Liver (tissue), 9 donors: ENCODE results near the gene FAM111A. TPM values are rescaled to one million over a fixed set of nuclear protein-coding genes. Genes with fewer than 3 reads are reported as not detected.

Experiments
- DNase-seq: peaks from one replicate; pipeline ENCODE4 v3.0.0-alpha.2; 2017; ENCODE audit warnings: low spot score
- H3K27ac ChIP-seq, 2 donors: one replicate each; pipeline ENCODE4 v1.7.0; 2013; ENCODE audit warnings: inconsistent platforms in 2 of 2, low read length in 2 of 2, control low read depth in 1 of 2, low read depth in 1 of 2, mild to moderate bottlenecking in 1 of 2
- H3K27me3 ChIP-seq, 4 donors: one replicate each; pipeline versions ENCODE4 v1.6.1 to v1.7.0; 2013; ENCODE audit warnings: low read length in 3 of 4, inconsistent platforms in 1 of 4, mild to moderate bottlenecking in 1 of 4, moderate library complexity in 1 of 4; ENCODE audit not compliant: control insufficient read depth in 4 of 4, insufficient read depth in 4 of 4
- H3K36me3 ChIP-seq, 4 donors: one replicate each; pipeline versions ENCODE4 v1.6.1 to v1.7.0; 2013; ENCODE audit warnings: low read length in 3 of 4, mild to moderate bottlenecking in 3 of 4, low read depth in 1 of 4, moderate library complexity in 1 of 4; ENCODE audit not compliant: control insufficient read depth in 4 of 4, insufficient read depth in 3 of 4
- H3K4me1 ChIP-seq, 4 donors: one replicate each; pipeline versions ENCODE4 v1.6.1 to v1.7.0; 2013; ENCODE audit warnings: low read length in 3 of 4, mild to moderate bottlenecking in 3 of 4, moderate library complexity in 1 of 4; ENCODE audit not compliant: control insufficient read depth in 4 of 4, insufficient read depth in 4 of 4
- H3K4me3 ChIP-seq, 3 donors: one replicate each; pipeline versions ENCODE4 v1.6.1 to v1.7.0; 2013; ENCODE audit warnings: low read length in 3 of 3, control low read depth in 1 of 3, low read depth in 1 of 3, mild to moderate bottlenecking in 1 of 3
- H3K9ac ChIP-seq, 2 donors: one replicate each; pipeline ENCODE4 v1.7.0; 2013; ENCODE audit warnings: low read length in 2 of 2, mild to moderate bottlenecking in 2 of 2, moderate library complexity in 2 of 2, control low read depth in 1 of 2, low read depth in 1 of 2
- H3K9me3 ChIP-seq, 4 donors: one replicate each; pipeline versions ENCODE4 v1.6.1 to v1.7.0; 2013; ENCODE audit warnings: low read length in 3 of 4; ENCODE audit not compliant: control insufficient read depth in 4 of 4
- ATF3 ChIP-seq: IDR thresholded peaks from 2 replicates; pipeline ENCODE4 v1.6.1; 2016; ENCODE audit warnings: antibody characterized with exemption
- CTCF ChIP-seq: fragments of 150-350 bp; IDR thresholded peaks from 2 replicates; pipeline ENCODE4 v1.5.1; 2017; ENCODE audit warnings: improper control_type of control experiment, low read depth, low read length; ENCODE audit not compliant: missing input control
- FOXA1 ChIP-seq: IDR thresholded peaks from 2 replicates; pipeline ENCODE4 v1.6.1; 2016; ENCODE audit warnings: antibody characterized with exemption
- FOXA2 ChIP-seq: IDR thresholded peaks from 2 replicates; pipeline ENCODE4 v1.6.1; 2016; ENCODE audit warnings: antibody characterized with exemption
- GABPA ChIP-seq, 2 donors: IDR thresholded peaks in 1 of 2; conservative IDR thresholded peaks in 1 of 2; 2 replicates each; pipeline ENCODE4 v1.6.1; 2016; ENCODE audit warnings: antibody characterized with exemption in 2 of 2, mild to moderate bottlenecking in 1 of 2, moderate library complexity in 1 of 2
- HNF4A ChIP-seq, 2 donors: conservative IDR thresholded peaks; 2 replicates each; pipeline ENCODE4 v1.6.1; 2016; ENCODE audit warnings: antibody characterized with exemption in 2 of 2, mild to moderate bottlenecking in 2 of 2
- HNF4G ChIP-seq: IDR thresholded peaks from 2 replicates; pipeline ENCODE4 v1.6.1; 2016; ENCODE audit warnings: antibody characterized with exemption
- JUND ChIP-seq, 2 donors: IDR thresholded peaks; 2 replicates each; pipeline ENCODE4 v1.6.1; 2016; ENCODE audit warnings: antibody characterized with exemption in 2 of 2
- MAX ChIP-seq: IDR thresholded peaks from 2 replicates; pipeline ENCODE4 v1.6.1; 2016; ENCODE audit warnings: antibody characterized with exemption
- NR2F2 ChIP-seq: IDR thresholded peaks from 2 replicates; pipeline ENCODE4 v1.6.1; 2016; ENCODE audit warnings: antibody characterized with exemption
- RAD21 ChIP-seq, 2 donors: IDR thresholded peaks; 2 replicates each; pipeline ENCODE4 v1.6.1; 2016; ENCODE audit warnings: antibody characterized with exemption in 2 of 2, mild to moderate bottlenecking in 2 of 2
- REST ChIP-seq: IDR thresholded peaks from 2 replicates; pipeline ENCODE4 v1.6.1; 2016; ENCODE audit warnings: antibody characterized with exemption, mild to moderate bottlenecking
- TAF1 ChIP-seq: conservative IDR thresholded peaks from 2 replicates; pipeline ENCODE4 v1.6.1; 2016; ENCODE audit warnings: antibody characterized with exemption, mild to moderate bottlenecking
- ZBTB33 ChIP-seq: IDR thresholded peaks from 2 replicates; pipeline ENCODE4 v1.6.1; 2016; ENCODE audit warnings: antibody characterized with exemption
- WGBS: extraction: QIAGEN DNeasy Blood & Tissue Kit; methylation state at CpG from one replicate; pipeline ENCODE4 v1.1.7; 2013; 5-methylcytosine and 5-hydroxymethylcytosine counted together
- polyA plus RNA-seq, 2 donors: library from polyadenylated mRNA; stranded (reverse) in 1 of 2; unstranded in 1 of 2; fragments of 200-250 nt in 1 of 2; fragments of >200 nt in 1 of 2; fragmentation: Nextera tagmentation in 1 of 2; extraction: Ambion mirVana in 1 of 2; gene quantifications; one replicate each; pipeline versions ENCODE4 v1.2.1 to v1.2.3, GENCODE V29; 2013 to 2015
- total RNA-seq, 2 donors: library from RNA; depleted of rRNA; stranded (reverse); fragments of >200 nt; gene quantifications; one replicate each; pipeline ENCODE4 v1.2.3, GENCODE V29; 2014
- donor health status: healthy.
- donor health status: healthy.
- donor health status: healthy.
- donor health status: healthy.
- donor health status: healthy.

FAM111A gene
- total and polyA plus RNA-seq, 4 donors: 5.9 to 27.0 (median 14.2) TPM

GRCh38 chr11:59151761-59152160 lies 9.1 kb downstream of the FAM111A start:
- Histone ChIP-seq H3K27ac (no peak overlapping the region), H3K9me3 (no peaks in the 10 kb centered on the region), H3K36me3 (peaks cover 0 to 11% (median 3%) of the 10 kb centered on the region in 4 donors)

GRCh38 chr11:59152312-59152951 lies 9.8 kb downstream of the FAM111A start:
- H3K9ac ChIP-seq: no peak overlapping the region
- no peaks in the 10 kb centered on the region for H3K4me1 ChIP-seq
- H3K27ac ChIP-seq: no peak overlapping the region
- peaks cover 0 to 11% (median 3%) of the 10 kb centered on the region in 4 donors for H3K36me3 ChIP-seq
- H3K27me3 ChIP-seq: no peaks in the 10 kb centered on the region
- DNase-seq: no peak
- no peak overlapping the region for H3K4me3 ChIP-seq
- H3K9me3 ChIP-seq: no peaks in the 10 kb centered on the region
- 91% methylated on average over 8 of the region's 8 CpGs for WGBS
- TF ChIP-seq HNF4G: no peak
- TF ChIP-seq CTCF: no peak
- TF ChIP-seq ZBTB33: no peak
- TF ChIP-seq GABPA (IDR thresholded peaks at IDR 0.05 in 1 of 2, conservative IDR thresholded peaks at IDR 0.05 in 1 of 2): no peak

More at GRCh38 chr11:59151761-59152160, 9.1 kb downstream of the FAM111A start:
- TF ChIP-seq FOXA2 (no peak), TAF1 (no peak), ATF3 (no peak)
- Histone ChIP-seq H3K4me3 (no peak overlapping the region), H3K9ac (no peak overlapping the region), H3K4me1 (no peaks in the 10 kb centered on the region), H3K27me3 (no peaks in the 10 kb centered on the region)
- WGBS: 98% methylated on average over 1 of the region's 1 CpG
- DNase-seq: no peak

- TF ChIP-seq RAD21 (IDR thresholded peaks at IDR 0.05) (no peak), REST (no peak), FOXA1 (no peak), MAX (no peak), HNF4A (conservative IDR thresholded peaks at IDR 0.05) (no peak), CTCF (no peak), TAF1 (no peak), JUND (IDR thresholded peaks at IDR 0.05) (no peak), FOXA2 (no peak), NR2F2 (no peak)
- Histone ChIP-seq H3K4me3 (no peak overlapping the region), H3K4me1 (no peaks in the 10 kb centered on the region), H3K9me3 (no peaks in the 10 kb centered on the region), H3K36me3 (peaks cover 0 to 5% (median under 1%) of the 10 kb centered on the region in 4 donors), H3K27me3 (no peaks in the 10 kb centered on the region), H3K27ac (no peak overlapping the region), H3K9ac (no peak overlapping the region)
- WGBS: 82% methylated on average over 5 of the region's 5 CpGs
- no peak for DNase-seq
Measured at GRCh38 chr11:59154610-59155009, 12.0 kb downstream of the FAM111A start.
